Hindlimb muscle (tissue), 1 donor: Measurements from ENCODE around the gene LGALS9B. TPM values are rescaled to one million over a fixed set of nuclear protein-coding genes. Genes with fewer than 3 reads are reported as not detected.
"Not testable (repeated sequence)": the region's sequence is repeated elsewhere in the genome, so short reads cannot be mapped to it uniquely, and the experiment has no call there.

ENCODE experiments used
- DNase-seq: peaks from one replicate; pipeline ENCODE4 v3.0.0-alpha.2; 2013
- polyA plus RNA-seq: library from polyadenylated mRNA; unstranded; fragments of 120-200 nt; gene quantifications from one replicate; pipeline ENCODE4 v1.2.1, GENCODE V29; 2013; ENCODE audit not compliant: insufficient read length

The LGALS9B gene
- polyA plus RNA-seq, 1 donor, result not detected

GRCh38 chr17:20415479-20415878 is 51.9 kb downstream of the LGALS9B start:
- not testable (repeated sequence) for DNase-seq

GRCh38 chr17:20401306-20402022 is 65.9 kb downstream of the LGALS9B start:
- not testable (repeated sequence) for DNase-seq

DNA sequence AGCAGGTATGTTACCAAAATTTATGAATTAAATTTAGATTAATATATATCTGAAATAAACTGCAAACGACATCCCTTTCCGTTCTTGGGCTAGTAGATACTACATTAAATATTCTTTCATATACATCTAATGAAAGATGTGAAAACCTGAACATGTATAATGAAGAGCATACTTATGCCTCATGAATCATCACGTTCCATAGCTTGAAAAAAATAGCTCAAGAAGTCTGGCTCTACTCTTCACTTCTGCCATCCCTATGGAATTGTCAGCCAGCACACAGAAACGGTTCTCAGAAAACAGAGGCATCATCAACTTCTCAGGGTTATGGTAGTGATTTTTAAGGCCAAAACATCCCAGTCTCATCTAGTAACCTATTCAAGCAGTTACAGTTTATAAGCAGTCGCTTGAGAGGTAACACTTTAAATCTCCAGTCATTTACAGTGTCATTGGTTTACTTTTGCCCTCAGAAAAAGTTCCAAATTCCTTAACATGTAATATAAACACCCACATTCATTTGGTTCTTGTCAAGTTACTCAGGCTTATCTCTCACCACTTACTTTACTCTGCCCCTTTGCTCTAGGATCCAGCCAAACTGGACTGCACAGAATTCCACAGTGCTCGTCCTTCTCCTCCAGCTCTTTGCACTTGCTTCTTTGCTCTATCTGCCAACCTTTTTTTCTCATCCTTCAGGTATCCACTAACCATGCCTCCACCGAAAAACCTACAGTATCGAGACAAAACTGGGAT is 66.6 kb downstream of the LGALS9B start:
- not testable (repeated sequence) for DNase-seq

Other genes starting within 250 kb of the LGALS9B start
- gene CDRT15L2, start 112.2 kb upstream of the LGALS9B start, polyA plus RNA-seq, result not detected